OCI-LY7 (cell line): ENCODE results near the gene ZDHHC1. TPM values are rescaled to one million over a fixed set of nuclear protein-coding genes. Genes with fewer than 3 reads are reported as not detected.
A peak's percentile ranks its signal among the peaks of the same experiment; 100 is the strongest.

Experiments
- BruUV-seq: library from RNA; stranded (reverse); fragments of 400-500 nt; replicated peaks from 2 replicates; lab custom pipeline; 2021; lab: Mats Ljungman, UMichigan
- CTCF ChIA-PET: fragments of 300-600 bp; sonication (Branson Sonifier 250); formaldehyde crosslinking; loops from one replicate; lab custom pipeline; 2022; ENCODE audit warnings: antibody characterized with exemption; ENCODE audit not compliant: unreplicated experiment; lab: Charles Lee
- POLR2A ChIA-PET: fragments of 300-600 bp; sonication (Branson Sonifier 250); formaldehyde crosslinking; loops from one replicate; lab custom pipeline; 2022; ENCODE audit warnings: antibody characterized with exemption; lab: Charles Lee
- DNase-seq: peaks from one replicate; pipeline ENCODE4 v3.0.0-alpha.2; 2015; ENCODE audit warnings: low spot score
- H2AFZ ChIP-seq: fragments of 200-600 bp; sonication (generic), shearing (Covaris generic); 2 replicates; pipeline ENCODE4 v1.6.1; 2014; ENCODE audit warnings: mild to moderate bottlenecking, antibody characterized with exemption, low read length, moderate library complexity
- H3K27ac ChIP-seq: fragments of 200-600 bp; sonication (generic); 2 replicates; pipeline ENCODE4 v1.5.1; 2014; ENCODE audit warnings: mixed run types, low read depth, mild to moderate bottlenecking, moderate library complexity, low read length, inconsistent platforms; ENCODE audit not compliant: poor library complexity, severe bottlenecking
- H3K36me3 ChIP-seq: fragments of 200-600 bp; sonication (generic); 2 replicates; pipeline ENCODE4 v1.6.1; 2014; ENCODE audit warnings: mild to moderate bottlenecking, antibody characterized with exemption, low read length, moderate library complexity, mixed read lengths; ENCODE audit not compliant: insufficient read depth
- H3K4me1 ChIP-seq: fragments of 200-600 bp; sonication (generic); 2 replicates; pipeline ENCODE4 v1.5.1; 2014; ENCODE audit warnings: mild to moderate bottlenecking, low read length; ENCODE audit not compliant: insufficient read depth, poor library complexity, severe bottlenecking
- H3K4me2 ChIP-seq: fragments of 200-600 bp; sonication (generic); 2 replicates; pipeline ENCODE4 v1.6.1; 2014; ENCODE audit warnings: mild to moderate bottlenecking, low read length
- H3K4me3 ChIP-seq: fragments of 200-600 bp; sonication (generic); 2 replicates; pipeline ENCODE4 v1.5.1; 2014; ENCODE audit warnings: mild to moderate bottlenecking, low read depth, low read length; ENCODE audit not compliant: poor library complexity, severe bottlenecking
- H3K79me2 ChIP-seq: fragments of 200-600 bp; sonication (generic); 2 replicates; pipeline ENCODE4 v1.6.1; 2016; ENCODE audit warnings: low read depth, mild to moderate bottlenecking, low read length, moderate library complexity, mixed read lengths; ENCODE audit not compliant: insufficient read depth
- H3K9me2 ChIP-seq: fragments of 200-600 bp; sonication (generic); 2 replicates; pipeline ENCODE4 v1.6.1; 2016; ENCODE audit warnings: mild to moderate bottlenecking, low read length, mixed read lengths; ENCODE audit not compliant: insufficient read depth
- H3K9me3 ChIP-seq: fragments of 200-600 bp; sonication (generic); 2 replicates; pipeline ENCODE4 v1.6.1; 2014; ENCODE audit warnings: mild to moderate bottlenecking, mixed run types, low read length, mixed read lengths
- H4K20me1 ChIP-seq: fragments of 200-600 bp; sonication (generic); 2 replicates; pipeline ENCODE4 v1.6.1; 2014; ENCODE audit warnings: mild to moderate bottlenecking, antibody characterized with exemption, low read length, moderate library complexity, mixed read lengths; ENCODE audit not compliant: insufficient read depth
- CTCF ChIP-seq: fragments of 200-600 bp; sonication (generic); conservative IDR thresholded peaks from 2 replicates; pipeline ENCODE4 v1.5.1; 2014; ENCODE audit warnings: mild to moderate bottlenecking, antibody characterized with exemption, low read length, moderate library complexity, mixed read lengths
- EZH2phosphoT487 ChIP-seq: fragments of 200-600 bp; sonication (generic); IDR thresholded peaks from 2 replicates; pipeline ENCODE4 v1.6.1; 2018; ENCODE audit warnings: low read depth, borderline replicate concordance, mild to moderate bottlenecking, mixed run types, antibody characterized with exemption, low read length, moderate library complexity, mixed read lengths
- intact Hi-C: fragments of 100-400 bp; cut with micrococcal nuclease; formaldehyde crosslinking; loops from one replicate; pipeline ENCODE4 v1.10.0; 2022; ENCODE audit not compliant: unreplicated experiment
- total RNA-seq, 2 experiments: library from RNA; depleted of rRNA in 1 of 2; stranded (reverse); fragments of >200 nt in 1 of 2; shearing (Covaris generic) in 1 of 2; gene quantifications; 2 replicates each; pipeline ENCODE4 v1.2.3, GENCODE V29; 2014 to 2022

ZDHHC1 gene
- total RNA-seq, 2 experiments from 2014 or later: not detected

- CTCF ChIA-PET: no interaction called here
- no TSS peak for BruUV-seq
- H3K27ac ChIP-seq: no peak overlapping the region
- H3K4me3 ChIP-seq: no peak overlapping the region
- no peak overlapping the region for H3K4me2 ChIP-seq
- no peaks in the 10 kb centered on the region; the same call in 1 of the 2 replicates for H4K20me1 ChIP-seq
- POLR2A ChIA-PET: no interaction called here
- H3K36me3 ChIP-seq: peaks cover 4% of the 10 kb centered on the region; the same call in 1 of the 2 replicates
- H3K79me2 ChIP-seq: no peaks in the 10 kb centered on the region
- no peak overlapping the region for H2AFZ ChIP-seq
- no peaks in the 10 kb centered on the region for H3K9me3 ChIP-seq
- no peak for DNase-seq
- H3K4me1 ChIP-seq: no peaks in the 10 kb centered on the region
- no peaks in the 10 kb centered on the region for H3K9me2 ChIP-seq
- intact Hi-C loops: no loop called here
- TF ChIP-seq CTCF (peak; percentile 63), EZH2phosphoT487 (no peak)
Measured at GRCh38 chr16:67456391-67457081, 40.3 kb upstream of the ZDHHC1 start.

- TF ChIP-seq CTCF (no peak), EZH2phosphoT487 (no peak)
- Histone ChIP-seq H3K9me3 (no peaks in the 10 kb centered on the region), H3K9me2 (no peaks in the 10 kb centered on the region), H3K4me1 (no peaks in the 10 kb centered on the region), H3K27ac (no peak overlapping the region), H3K4me3 (no peak overlapping the region), H4K20me1 (no peaks in the 10 kb centered on the region; the same call in 1 of the 2 replicates), H3K79me2 (no peaks in the 10 kb centered on the region), H3K4me2 (no peak overlapping the region), H3K36me3 (peaks cover 4% of the 10 kb centered on the region; the same call in 1 of the 2 replicates), H2AFZ (no peak overlapping the region)
- POLR2A ChIA-PET: no interaction called here
- CTCF ChIA-PET: no interaction called here
- intact Hi-C loops: no loop called here
- no peak for DNase-seq
- no TSS peak for BruUV-seq
Measured at GRCh38 chr16:67454852-67455251, 38.6 kb upstream of the ZDHHC1 start.

GRCh38 chr16:67454104-67454503 lies 37.8 kb upstream of the ZDHHC1 start:
- Histone ChIP-seq H3K36me3 (peaks cover 4% of the 10 kb centered on the region; the same call in 1 of the 2 replicates), H2AFZ (no peak overlapping the region), H3K27ac (no peak overlapping the region), H3K4me3 (no peak overlapping the region), H4K20me1 (no peaks in the 10 kb centered on the region; the same call in 1 of the 2 replicates), H3K4me2 (no peak overlapping the region), H3K79me2 (no peaks in the 10 kb centered on the region), H3K9me2 (no peaks in the 10 kb centered on the region), H3K4me1 (no peaks in the 10 kb centered on the region), H3K9me3 (no peaks in the 10 kb centered on the region)
- DNase-seq: no peak
- no TSS peak for BruUV-seq
- TF ChIP-seq EZH2phosphoT487: no peak
- no peak for TF ChIP-seq CTCF
- ChIA-PET CTCF (no interaction called here), POLR2A (interaction anchor here (0.7 kb wide), 1 partner anchor 525 kb away, joined by 3 read pairs; no protein-coding TSS in a partner anchor)
- intact Hi-C loops: no loop called here
